B cell (primary cell): ENCODE data around the gene CAPZB. TPM values are rescaled to one million over a fixed set of nuclear protein-coding genes. Genes with fewer than 3 reads are reported as not detected.

Experiments
- ATAC-seq: fragments of 200-7000 bp; cut with Tn5 transposase; one replicate; pipeline ENCODE4 v1.10.0; 2021; ENCODE audit warnings: low read depth, mild to moderate bottlenecking, moderate number of reproducible peaks, moderate library complexity
- CTCF ChIA-PET: fragments of 350-600 bp; sonication (Branson Sonifier 250); formaldehyde crosslinking; loops from one replicate; lab custom pipeline; 2021; ENCODE audit warnings: antibody characterized with exemption, inconsistent platforms; lab: Charles Lee
- POLR2A ChIA-PET: fragments of 350-600 bp; sonication (Branson Sonifier 250); formaldehyde crosslinking; loops from one replicate; lab custom pipeline; 2021; ENCODE audit warnings: antibody characterized with exemption; lab: Charles Lee
- DNase-seq: peaks from one replicate; pipeline ENCODE4 v3.0.0; 2013
- H2AFZ ChIP-seq: 2 replicates; pipeline ENCODE4 v1.6.1; 2012; ENCODE audit warnings: mild to moderate bottlenecking, low read depth, low read length; ENCODE audit not compliant: insufficient read depth, poor library complexity, severe bottlenecking
- H3K27ac ChIP-seq, 2 donors: 1 replicate in 1 of 2; 2 replicates in 1 of 2; pipeline ENCODE4 v1.5.1; 2012 to 2013; ENCODE audit warnings: low read length in 2 of 2, mild to moderate bottlenecking in 2 of 2, moderate library complexity in 1 of 2
- H3K27me3 ChIP-seq, 4 experiments: fragments of 200-600 bp in 1 of 4; sonication (generic) in 1 of 4; replicated peaks in 1 of 4; 1 replicate in 2 of 4; 2 replicates in 2 of 4; pipeline versions ENCODE4 v1.6.1 to v1.7.0; 2013 to 2016; ENCODE audit warnings: low read length in 3 of 4, mild to moderate bottlenecking in 2 of 4, mixed read lengths in 1 of 4, moderate library complexity in 1 of 4; ENCODE audit not compliant: insufficient read depth in 4 of 4, control insufficient read depth in 3 of 4; ENCODE audit errors: control extremely low read depth in 1 of 4
- H3K36me3 ChIP-seq, 2 experiments: replicated peaks in 1 of 2; 1 replicate in 1 of 2; 2 replicates in 1 of 2; pipeline versions ENCODE4 v1.6.1 to v1.7.1; 2013; ENCODE audit warnings: low read length in 1 of 2; ENCODE audit not compliant: insufficient read depth in 2 of 2, control insufficient read depth in 1 of 2; ENCODE audit errors: control extremely low read depth in 1 of 2, extremely low read depth in 1 of 2
- H3K4me1 ChIP-seq, 2 donors: fragments of 200-600 bp in 1 of 2; sonication (generic) in 1 of 2; 1 replicate in 1 of 2; 2 replicates in 1 of 2; pipeline versions ENCODE4 v1.5.1 to v1.6.1; 2013 to 2017; ENCODE audit warnings: low read length in 2 of 2; ENCODE audit not compliant: control insufficient read depth in 2 of 2, insufficient read depth in 2 of 2
- H3K4me2 ChIP-seq: replicated peaks from 2 replicates; pipeline ENCODE3; 2012; ENCODE audit warnings: mild to moderate bottlenecking, low read depth, low read length; ENCODE audit not compliant: poor library complexity, severe bottlenecking
- H3K4me3 ChIP-seq, 5 experiments: fragments of 200-600 bp in 1 of 5; sonication (generic) in 1 of 5; 1 replicate in 3 of 5; 2 replicates in 2 of 5; pipeline versions ENCODE4 v1.5.1 to v1.7.0; 2011 to 2016; ENCODE audit warnings: low read length in 4 of 5, mild to moderate bottlenecking in 4 of 5, low read depth in 2 of 5, control low read depth in 1 of 5, moderate library complexity in 1 of 5; ENCODE audit not compliant: insufficient read depth in 1 of 5; ENCODE audit errors: control extremely low read depth in 1 of 5, extremely low read depth in 1 of 5
- H3K79me2 ChIP-seq: fragments of 200-600 bp; sonication (generic); one replicate; pipeline ENCODE4 v1.6.0; 2016; ENCODE audit warnings: low read length; ENCODE audit not compliant: control insufficient read depth, insufficient read depth
- H3K9ac ChIP-seq: fragments of 200-600 bp; sonication (generic); 2 replicates; pipeline ENCODE4 v1.6.1; 2017; ENCODE audit warnings: mild to moderate bottlenecking, low read length, moderate library complexity
- H3K9me3 ChIP-seq, 3 donors: one replicate each; pipeline versions ENCODE4 v1.6.1 to v1.7.1; 2013; ENCODE audit warnings: low read length in 2 of 3; ENCODE audit not compliant: control insufficient read depth in 2 of 3, insufficient read depth in 1 of 3; ENCODE audit errors: control extremely low read depth in 1 of 3
- H4K20me1 ChIP-seq: 2 replicates; pipeline ENCODE4 v1.6.0; 2012; ENCODE audit warnings: mild to moderate bottlenecking, low read length; ENCODE audit not compliant: insufficient read depth, control insufficient read depth, poor library complexity, severe bottlenecking
- H3K27ac Mint-ChIP-seq: one replicate; pipeline ENCODE4 v1.8.0; 2021; ENCODE audit warnings: mixed read lengths
- H3K27me3 Mint-ChIP-seq: one replicate; pipeline ENCODE4 v1.8.0; 2021; ENCODE audit warnings: mixed read lengths
- H3K4me1 Mint-ChIP-seq: one replicate; pipeline ENCODE4 v1.8.0; 2021; ENCODE audit warnings: mixed read lengths
- H3K4me3 Mint-ChIP-seq: one replicate; pipeline ENCODE4 v1.8.0; 2021; ENCODE audit warnings: mixed read lengths
- H3K9me3 Mint-ChIP-seq: one replicate; pipeline ENCODE4 v1.8.0; 2022; ENCODE audit warnings: mixed read lengths; ENCODE audit not compliant: insufficient read depth
- EZH2 ChIP-seq: IDR thresholded peaks from 2 replicates; pipeline ENCODE4 v1.6.1; 2012; ENCODE audit warnings: borderline replicate concordance, low read depth, mild to moderate bottlenecking, moderate library complexity, low read length; ENCODE audit not compliant: insufficient read depth, poor library complexity, severe bottlenecking
- WGBS: methylation state at CpG from one replicate; pipeline ENCODE4 v1.1.5; 2013; ENCODE audit warnings: missing lambda C conversion rate; ENCODE audit not compliant: insufficient coverage; 5-methylcytosine and 5-hydroxymethylcytosine counted together
- intact Hi-C: fragments of 100-400 bp; cut with micrococcal nuclease; formaldehyde crosslinking; loops from one replicate; pipeline ENCODE4 v1.10.0; 2022
- polyA plus RNA-seq: library from polyadenylated mRNA; depleted of rRNA; stranded (reverse); fragments of >200 nt; gene quantifications from 2 replicates; pipeline ENCODE4 v1.2.3, GENCODE V29; 2012
- total RNA-seq, 2 donors: library from RNA; stranded (reverse); fragments of 120-200 nt in 1 of 2; gene quantifications; 1 replicate in 1 of 2; 2 replicates in 1 of 2; pipeline versions ENCODE4 v1.2.3 to v1.2.4, GENCODE V29; 2013 to 2022
- TF ChIP-seq, protein P1 (sequence below): fragments of 200-600 bp; IDR thresholded peaks from one replicate; pipeline ENCODE4 v1.8.0; 2022; ENCODE audit warnings: antibody characterized with exemption, mild to moderate bottlenecking

CAPZB gene
- total and polyA plus RNA-seq, 2 donors (not counting 1 experiment from before 2014, with no cell fraction given), result 126 to 193 TPM

- DNase-seq (no peak), ATAC-seq (no peak)
- H3K27me3 Mint-ChIP-seq, result no peaks in the 10 kb centered on the region
- no peak overlapping the region for H3K4me3 Mint-ChIP-seq
- no peak for TF ChIP-seq EZH2
- TF ChIP-seq, protein P1, sequence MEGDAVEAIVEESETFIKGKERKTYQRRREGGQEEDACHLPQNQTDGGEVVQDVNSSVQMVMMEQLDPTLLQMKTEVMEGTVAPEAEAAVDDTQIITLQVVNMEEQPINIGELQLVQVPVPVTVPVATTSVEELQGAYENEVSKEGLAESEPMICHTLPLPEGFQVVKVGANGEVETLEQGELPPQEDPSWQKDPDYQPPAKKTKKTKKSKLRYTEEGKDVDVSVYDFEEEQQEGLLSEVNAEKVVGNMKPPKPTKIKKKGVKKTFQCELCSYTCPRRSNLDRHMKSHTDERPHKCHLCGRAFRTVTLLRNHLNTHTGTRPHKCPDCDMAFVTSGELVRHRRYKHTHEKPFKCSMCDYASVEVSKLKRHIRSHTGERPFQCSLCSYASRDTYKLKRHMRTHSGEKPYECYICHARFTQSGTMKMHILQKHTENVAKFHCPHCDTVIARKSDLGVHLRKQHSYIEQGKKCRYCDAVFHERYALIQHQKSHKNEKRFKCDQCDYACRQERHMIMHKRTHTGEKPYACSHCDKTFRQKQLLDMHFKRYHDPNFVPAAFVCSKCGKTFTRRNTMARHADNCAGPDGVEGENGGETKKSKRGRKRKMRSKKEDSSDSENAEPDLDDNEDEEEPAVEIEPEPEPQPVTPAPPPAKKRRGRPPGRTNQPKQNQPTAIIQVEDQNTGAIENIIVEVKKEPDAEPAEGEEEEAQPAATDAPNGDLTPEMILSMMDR, result no peak
- Histone ChIP-seq H4K20me1 (peaks cover 98% of the 10 kb centered on the region), H3K4me1 (peaks cover 7 to 21% of the 10 kb centered on the region in 2 donors), H3K27me3 (no peaks in the 10 kb centered on the region), H3K9me3 (no peaks in the 10 kb centered on the region), H3K4me2 (no peak overlapping the region), H3K36me3 (peaks cover 3 to 16% of the 10 kb centered on the region in 2 experiments), H2AFZ (no peak overlapping the region), H3K9ac (no peak overlapping the region), H3K4me3 (no peak overlapping the region), H3K27ac (no peak overlapping the region), H3K79me2 (peaks cover 100% of the 10 kb centered on the region)
- intact Hi-C loops, result no loop called here
- peaks cover 72% of the 10 kb centered on the region for H3K4me1 Mint-ChIP-seq
- H3K27ac Mint-ChIP-seq, result peak overlapping the region; percentile 46
- CTCF ChIA-PET, result no interaction called here
- POLR2A ChIA-PET, result no interaction called here
- 98% methylated on average over 4 of the region's 6 CpGs for WGBS
- H3K9me3 Mint-ChIP-seq, result no peaks in the 10 kb centered on the region
Measured at GRCh38 chr1:19425646-19426239, 59.6 kb downstream of the CAPZB start.

DNA sequence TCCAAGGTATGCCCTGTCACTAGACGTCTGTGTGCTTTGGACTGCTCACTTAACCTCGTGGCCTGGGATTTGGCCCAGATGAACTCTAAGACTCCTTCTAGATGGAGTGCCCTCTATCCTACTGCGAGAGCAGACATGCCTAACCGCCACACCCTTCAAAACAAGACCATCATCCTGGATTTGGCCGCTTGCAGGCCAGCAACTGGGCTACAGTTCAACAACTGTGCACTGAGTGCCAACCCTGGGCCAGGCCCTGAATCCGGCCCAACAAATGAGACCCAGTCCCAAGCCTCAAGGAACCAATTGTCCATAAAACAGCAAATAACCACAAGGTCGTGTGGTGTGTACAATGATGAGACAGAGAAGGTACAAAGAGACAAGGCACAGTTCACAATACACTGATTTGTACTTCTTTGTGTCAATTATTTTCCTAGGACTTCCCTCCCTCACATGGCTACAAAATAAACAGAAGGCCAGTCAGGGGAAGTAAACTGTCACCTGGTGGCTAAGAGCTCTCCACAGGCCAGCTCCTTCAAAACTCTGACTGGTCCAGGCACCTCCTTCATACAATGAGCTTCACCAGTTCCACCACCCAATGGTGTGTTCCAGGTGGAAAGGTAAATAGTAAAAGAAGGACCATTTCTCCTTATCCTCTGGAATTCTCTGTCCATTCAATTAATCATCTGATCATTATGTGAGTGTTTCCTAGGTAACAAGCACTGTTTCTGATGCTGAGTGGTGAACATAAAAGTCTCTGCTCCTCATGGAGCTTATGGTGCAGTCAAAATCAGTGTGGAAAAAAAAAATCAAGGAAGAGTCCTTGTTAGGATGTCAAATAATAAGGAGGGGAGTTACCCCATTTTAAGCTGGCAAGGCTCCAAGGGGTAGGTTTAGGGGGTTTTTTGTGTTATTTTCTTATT lies 60.4 kb downstream of the CAPZB start:
- Histone ChIP-seq H3K9ac (no peak overlapping the region), H3K4me3 (no peak overlapping the region), H3K4me2 (no peak overlapping the region), H2AFZ (no peak overlapping the region), H3K9me3 (no peaks in the 10 kb centered on the region), H3K36me3 (peaks cover 3 to 18% of the 10 kb centered on the region in 2 experiments), H3K27me3 (no peaks in the 10 kb centered on the region), H4K20me1 (peaks cover 96% of the 10 kb centered on the region), H3K79me2 (peaks cover 100% of the 10 kb centered on the region), H3K27ac (peak overlapping the region in 1 of 2 donors; percentile 17), H3K4me1 (peaks cover 0 to 12% of the 10 kb centered on the region in 2 donors)
- H3K4me3 Mint-ChIP-seq, result no peak overlapping the region
- POLR2A ChIA-PET, result no interaction called here
- no peak for TF ChIP-seq EZH2
- TF ChIP-seq, protein P1, result no peak
- H3K27ac Mint-ChIP-seq, result peak overlapping the region; percentile 59
- CTCF ChIA-PET, result no interaction called here
- ATAC-seq, result no peak
- no peaks in the 10 kb centered on the region for H3K27me3 Mint-ChIP-seq
- WGBS, result 96% methylated on average over 5 of the region's 7 CpGs
- H3K9me3 Mint-ChIP-seq, result no peaks in the 10 kb centered on the region
- DNase-seq, result no peak
- H3K4me1 Mint-ChIP-seq, result peaks cover 63% of the 10 kb centered on the region
- intact Hi-C loops, result no loop called here
